Body of pancreas (tissue), 4 donors: Measurements from ENCODE around the gene PCDH9. TPM values are rescaled to one million over a fixed set of nuclear protein-coding genes. Genes with fewer than 3 reads are reported as not detected.

Experiments
- ATAC-seq: fragments of 150-250 bp; one replicate; pipeline ENCODE4 v1.9.1; 2016
- DNase-seq, 4 donors: peaks; one replicate each; pipeline ENCODE4 v3.0.0-alpha.2; 2019
- H3K27ac ChIP-seq, 4 donors: fragments of 200-600 bp; sonication (generic); 1 replicate in 3 of 4; 2 replicates in 1 of 4; pipeline versions ENCODE4 v1.5.1 to v1.6.1; 2016 to 2019; ENCODE audit warnings: mild to moderate bottlenecking in 1 of 4, mixed read lengths in 1 of 4, moderate library complexity in 1 of 4
- H3K27me3 ChIP-seq, 2 donors: fragments of 200-600 bp; sonication (generic); one replicate each; pipeline ENCODE4 v1.6.0; 2016; ENCODE audit warnings: mild to moderate bottlenecking in 1 of 2
- H3K36me3 ChIP-seq, 2 donors: fragments of 200-600 bp; sonication (generic); replicated peaks in 1 of 2; 2 replicates each; pipeline ENCODE4 v1.5.1; 2016; ENCODE audit warnings: low read depth in 2 of 2; ENCODE audit not compliant: insufficient read depth in 1 of 2
- H3K4me1 ChIP-seq: fragments of 200-600 bp; sonication (generic); one replicate; pipeline ENCODE4 v1.6.0; 2016
- H3K4me3 ChIP-seq, 2 donors: fragments of 200-600 bp; sonication (generic); 1 replicate in 1 of 2; 2 replicates in 1 of 2; pipeline ENCODE4 v1.5.1; 2016 to 2019
- H3K9me3 ChIP-seq, 3 donors: fragments of 200-600 bp; sonication (generic); 1 replicate in 2 of 3; 2 replicates in 1 of 3; pipeline ENCODE4 v1.5.1; 2016
- POLR2A ChIP-seq, 3 donors: fragments of 450-650 bp; IDR thresholded peaks; one replicate each; pipeline ENCODE4 v1.6.1; 2016; ENCODE audit warnings: antibody characterized with exemption in 3 of 3, mild to moderate bottlenecking in 2 of 3
- WGBS, 2 donors: methylation state at CpG; one replicate each; pipeline ENCODE4 v1.1.5; 2017; 5-methylcytosine and 5-hydroxymethylcytosine counted together
- intact Hi-C: fragments of 100-400 bp; cut with DNase I; formaldehyde crosslinking; loops from one replicate; pipeline ENCODE4 v1.15.1; 2023
- total RNA-seq, 2 donors: library from RNA; depleted of rRNA; stranded (reverse); fragments of >200 nt; gene quantifications; one replicate each; pipeline ENCODE4 v1.1.0, GENCODE V29; 2016
- TF ChIP-seq, protein P1 (sequence below), 7 experiments: fragments of 450-650 bp in 4 of 7; fragments of 200-600 bp in 3 of 7; sonication (generic) in 3 of 7; IDR thresholded peaks; one replicate each; pipeline ENCODE4 v1.5.1; 2016 to 2019; ENCODE audit warnings: antibody characterized with exemption in 7 of 7

Gene PCDH9
- total RNA-seq, 2 donors from 2014 or later, result 3.6 to 3.9 TPM

DNA sequence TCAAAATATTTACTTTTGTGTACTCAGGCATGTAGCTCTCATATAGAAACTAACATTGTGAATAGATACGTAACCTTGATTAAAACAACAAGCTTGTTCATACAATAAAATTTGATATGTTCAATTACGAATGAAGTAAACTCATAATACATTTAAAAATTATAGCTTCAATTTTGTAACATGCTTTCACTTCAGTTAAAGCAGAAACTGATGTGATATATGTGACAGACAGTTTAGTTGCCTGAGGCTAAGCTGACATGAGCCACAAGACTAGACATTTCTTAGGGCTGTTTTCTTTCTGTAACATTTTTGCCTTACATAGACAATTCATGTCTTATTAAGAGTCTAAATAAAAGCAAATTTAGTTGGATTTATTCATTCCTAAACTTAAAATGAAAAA lies 526.0 kb downstream of the PCDH9 start:
- no peak for ATAC-seq
- H3K4me3 ChIP-seq, result no peak overlapping the region

DNA sequence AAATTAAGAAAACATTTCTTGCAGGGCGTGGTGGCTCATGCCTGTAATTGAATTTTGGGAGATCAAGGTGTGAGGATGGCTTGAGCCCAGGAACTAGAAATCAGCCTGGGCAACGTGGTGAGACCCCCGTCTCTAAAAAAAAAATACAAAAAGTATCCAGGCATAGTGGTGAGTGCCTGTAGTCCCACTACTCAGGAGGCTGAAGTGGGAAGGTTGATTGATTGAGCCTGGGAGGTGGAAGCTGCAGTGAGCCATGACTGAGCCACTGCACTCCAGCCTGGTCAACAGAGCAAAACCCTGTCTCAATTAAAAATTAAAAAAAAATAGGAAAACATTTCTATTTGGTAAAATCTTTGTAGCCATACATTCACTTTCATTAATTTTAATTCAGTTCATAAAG lies 526.5 kb downstream of the PCDH9 start:
- no peaks in the 10 kb centered on the region for H3K4me1 ChIP-seq
- intact Hi-C loops, result no loop called here
- TF ChIP-seq, protein P1, sequence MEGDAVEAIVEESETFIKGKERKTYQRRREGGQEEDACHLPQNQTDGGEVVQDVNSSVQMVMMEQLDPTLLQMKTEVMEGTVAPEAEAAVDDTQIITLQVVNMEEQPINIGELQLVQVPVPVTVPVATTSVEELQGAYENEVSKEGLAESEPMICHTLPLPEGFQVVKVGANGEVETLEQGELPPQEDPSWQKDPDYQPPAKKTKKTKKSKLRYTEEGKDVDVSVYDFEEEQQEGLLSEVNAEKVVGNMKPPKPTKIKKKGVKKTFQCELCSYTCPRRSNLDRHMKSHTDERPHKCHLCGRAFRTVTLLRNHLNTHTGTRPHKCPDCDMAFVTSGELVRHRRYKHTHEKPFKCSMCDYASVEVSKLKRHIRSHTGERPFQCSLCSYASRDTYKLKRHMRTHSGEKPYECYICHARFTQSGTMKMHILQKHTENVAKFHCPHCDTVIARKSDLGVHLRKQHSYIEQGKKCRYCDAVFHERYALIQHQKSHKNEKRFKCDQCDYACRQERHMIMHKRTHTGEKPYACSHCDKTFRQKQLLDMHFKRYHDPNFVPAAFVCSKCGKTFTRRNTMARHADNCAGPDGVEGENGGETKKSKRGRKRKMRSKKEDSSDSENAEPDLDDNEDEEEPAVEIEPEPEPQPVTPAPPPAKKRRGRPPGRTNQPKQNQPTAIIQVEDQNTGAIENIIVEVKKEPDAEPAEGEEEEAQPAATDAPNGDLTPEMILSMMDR (IDR thresholded peaks at IDR 0.05), result no peak
- no peak for TF ChIP-seq POLR2A (IDR thresholded peaks at IDR 0.05)
- DNase-seq, result no peak
- ATAC-seq, result no peak
- H3K36me3 ChIP-seq, result no peaks in the 10 kb centered on the region
- no peaks in the 10 kb centered on the region for H3K27me3 ChIP-seq
- H3K9me3 ChIP-seq, result no peaks in the 10 kb centered on the region
- no peak overlapping the region for H3K27ac ChIP-seq
- 64 to 74% methylated on average over 3 of the region's 3 CpGs for WGBS, 2 donors
- H3K4me3 ChIP-seq, result no peak overlapping the region

More for the DNA sequence above, 526.0 kb downstream of the PCDH9 start:
- WGBS, 2 donors, result 64 to 66% methylated on average over 2 of the region's 2 CpGs
- Histone ChIP-seq H3K27me3 (no peaks in the 10 kb centered on the region), H3K9me3 (no peaks in the 10 kb centered on the region), H3K27ac (no peak overlapping the region), H3K4me1 (no peaks in the 10 kb centered on the region), H3K36me3 (no peaks in the 10 kb centered on the region)
- intact Hi-C loops, result no loop called here
- no peak for DNase-seq
- TF ChIP-seq POLR2A (IDR thresholded peaks at IDR 0.05), result no peak
- TF ChIP-seq, protein P1 (IDR thresholded peaks at IDR 0.05), result no peak

DNA sequence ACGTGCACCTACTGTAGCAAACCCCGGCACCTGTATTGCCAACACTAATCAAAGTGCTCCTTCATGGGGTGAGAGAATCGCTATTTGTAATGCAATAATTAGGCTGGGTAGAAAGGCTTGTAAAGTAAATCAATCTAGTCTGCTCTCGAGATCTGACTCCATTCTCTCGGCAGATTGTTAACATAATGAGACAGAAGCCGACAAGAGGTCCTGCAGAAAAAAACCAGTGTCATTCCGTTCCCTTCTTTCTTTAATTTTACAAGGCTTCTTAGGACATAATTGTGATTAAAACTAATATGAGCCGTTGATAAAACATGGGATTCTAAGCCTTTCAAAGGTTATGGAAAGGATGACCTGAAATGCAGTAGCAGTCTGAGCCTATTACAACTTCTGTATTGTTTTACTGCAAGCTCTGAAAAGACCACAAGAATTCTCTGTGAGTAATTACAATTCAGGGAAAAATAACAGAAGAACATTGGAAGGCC lies 530.0 kb downstream of the PCDH9 start:
- H3K4me1 ChIP-seq, result no peaks in the 10 kb centered on the region
- 29 to 37% methylated on average over 8 of the region's 8 CpGs for WGBS, 2 donors
- no peak overlapping the region for H3K4me3 ChIP-seq
- ATAC-seq, result no peak
- DNase-seq, result no peak
- H3K27me3 ChIP-seq, result no peaks in the 10 kb centered on the region
- intact Hi-C loops, result no loop called here
- no peak overlapping the region for H3K27ac ChIP-seq
- no peaks in the 10 kb centered on the region for H3K36me3 ChIP-seq
- TF ChIP-seq, protein P1 (IDR thresholded peaks at IDR 0.05), result no peak
- no peak for TF ChIP-seq POLR2A (IDR thresholded peaks at IDR 0.05)
- no peaks in the 10 kb centered on the region for H3K9me3 ChIP-seq

DNA sequence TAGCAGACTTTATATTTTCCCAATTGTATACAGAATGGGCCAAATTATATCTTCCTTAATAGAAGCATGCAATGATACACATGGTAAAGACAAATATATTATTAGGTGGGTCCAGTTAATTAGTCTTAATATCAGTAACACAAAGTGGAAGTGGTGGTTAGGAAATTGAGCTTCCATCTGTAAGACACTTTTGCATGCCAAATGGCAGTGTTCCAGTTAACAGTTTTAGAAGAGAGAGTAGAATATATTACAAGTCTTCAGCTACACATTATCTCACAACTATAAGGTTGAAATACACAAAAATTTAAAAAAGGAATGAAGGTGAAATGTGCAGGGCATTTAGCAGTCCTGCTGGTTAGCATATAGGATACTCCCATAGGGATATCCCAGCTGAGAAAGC lies 536.5 kb downstream of the PCDH9 start:
- Histone ChIP-seq H3K4me1 (no peaks in the 10 kb centered on the region), H3K36me3 (no peaks in the 10 kb centered on the region), H3K27ac (no peak overlapping the region), H3K4me3 (no peak overlapping the region), H3K9me3 (no peaks in the 10 kb centered on the region), H3K27me3 (no peaks in the 10 kb centered on the region)
- DNase-seq, result no peak
- ATAC-seq, result no peak
- intact Hi-C loops, result no loop called here
- TF ChIP-seq, protein P1 (IDR thresholded peaks at IDR 0.05), result no peak
- TF ChIP-seq POLR2A (IDR thresholded peaks at IDR 0.05), result no peak

DNA sequence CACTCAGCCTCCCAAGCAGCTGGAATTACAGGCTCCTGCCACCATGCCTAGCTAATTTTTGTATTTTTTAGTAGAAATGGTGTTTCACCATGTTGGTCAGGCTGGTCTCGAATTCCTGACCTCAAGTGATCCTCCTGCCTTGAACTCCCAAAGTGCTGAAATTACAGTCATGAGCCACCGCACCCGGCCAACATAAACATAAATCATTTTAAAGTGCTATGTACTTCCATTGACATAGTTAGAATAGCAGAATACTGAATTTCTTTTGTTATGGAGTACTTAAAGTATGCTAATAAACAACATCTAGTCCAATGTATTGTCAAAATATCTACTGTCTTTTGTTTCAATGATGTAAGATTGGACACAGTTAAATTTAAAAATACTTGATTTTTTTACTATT lies 539.0 kb downstream of the PCDH9 start:
- Histone ChIP-seq H3K27me3 (no peaks in the 10 kb centered on the region), H3K4me3 (no peak overlapping the region), H3K36me3 (no peaks in the 10 kb centered on the region), H3K4me1 (no peaks in the 10 kb centered on the region), H3K9me3 (no peaks in the 10 kb centered on the region), H3K27ac (no peak overlapping the region)
- DNase-seq (no peak), ATAC-seq (no peak)
- intact Hi-C loops, result no loop called here
- TF ChIP-seq, protein P1 (IDR thresholded peaks at IDR 0.05), result no peak
- TF ChIP-seq POLR2A (IDR thresholded peaks at IDR 0.05), result no peak
- 48 to 63% methylated on average over 3 of the region's 3 CpGs for WGBS, 2 donors
